OCI-LY7 (cell line): ENCODE measurements around the gene MYH8. TPM values are rescaled to one million over a fixed set of nuclear protein-coding genes. Genes with fewer than 3 reads are reported as not detected.

Experiments
- BruUV-seq: library from RNA; stranded (reverse); fragments of 400-500 nt; replicated peaks from 2 replicates; lab custom pipeline; 2021; lab: Mats Ljungman, UMichigan
- CTCF ChIA-PET: fragments of 300-600 bp; sonication (Branson Sonifier 250); formaldehyde crosslinking; loops from one replicate; lab custom pipeline; 2022; ENCODE audit warnings: antibody characterized with exemption; ENCODE audit not compliant: unreplicated experiment; lab: Charles Lee
- POLR2A ChIA-PET: fragments of 300-600 bp; sonication (Branson Sonifier 250); formaldehyde crosslinking; loops from one replicate; lab custom pipeline; 2022; ENCODE audit warnings: antibody characterized with exemption; lab: Charles Lee
- DNase-seq: peaks from one replicate; pipeline ENCODE4 v3.0.0-alpha.2; 2015; ENCODE audit warnings: low spot score
- H2AFZ ChIP-seq: fragments of 200-600 bp; sonication (generic), shearing (Covaris generic); 2 replicates; pipeline ENCODE4 v1.6.1; 2014; ENCODE audit warnings: mild to moderate bottlenecking, antibody characterized with exemption, low read length, moderate library complexity
- H3K27ac ChIP-seq: fragments of 200-600 bp; sonication (generic); 2 replicates; pipeline ENCODE4 v1.5.1; 2014; ENCODE audit warnings: mixed run types, low read depth, mild to moderate bottlenecking, moderate library complexity, low read length, inconsistent platforms; ENCODE audit not compliant: poor library complexity, severe bottlenecking
- H3K36me3 ChIP-seq: fragments of 200-600 bp; sonication (generic); 2 replicates; pipeline ENCODE4 v1.6.1; 2014; ENCODE audit warnings: mild to moderate bottlenecking, antibody characterized with exemption, low read length, moderate library complexity, mixed read lengths; ENCODE audit not compliant: insufficient read depth
- H3K4me1 ChIP-seq: fragments of 200-600 bp; sonication (generic); 2 replicates; pipeline ENCODE4 v1.5.1; 2014; ENCODE audit warnings: mild to moderate bottlenecking, low read length; ENCODE audit not compliant: insufficient read depth, poor library complexity, severe bottlenecking
- H3K4me2 ChIP-seq: fragments of 200-600 bp; sonication (generic); 2 replicates; pipeline ENCODE4 v1.6.1; 2014; ENCODE audit warnings: mild to moderate bottlenecking, low read length
- H3K4me3 ChIP-seq: fragments of 200-600 bp; sonication (generic); 2 replicates; pipeline ENCODE4 v1.5.1; 2014; ENCODE audit warnings: mild to moderate bottlenecking, low read depth, low read length; ENCODE audit not compliant: poor library complexity, severe bottlenecking
- H3K79me2 ChIP-seq: fragments of 200-600 bp; sonication (generic); 2 replicates; pipeline ENCODE4 v1.6.1; 2016; ENCODE audit warnings: low read depth, mild to moderate bottlenecking, low read length, moderate library complexity, mixed read lengths; ENCODE audit not compliant: insufficient read depth
- H3K9me2 ChIP-seq: fragments of 200-600 bp; sonication (generic); 2 replicates; pipeline ENCODE4 v1.6.1; 2016; ENCODE audit warnings: mild to moderate bottlenecking, low read length, mixed read lengths; ENCODE audit not compliant: insufficient read depth
- H3K9me3 ChIP-seq: fragments of 200-600 bp; sonication (generic); 2 replicates; pipeline ENCODE4 v1.6.1; 2014; ENCODE audit warnings: mild to moderate bottlenecking, mixed run types, low read length, mixed read lengths
- H4K20me1 ChIP-seq: fragments of 200-600 bp; sonication (generic); 2 replicates; pipeline ENCODE4 v1.6.1; 2014; ENCODE audit warnings: mild to moderate bottlenecking, antibody characterized with exemption, low read length, moderate library complexity, mixed read lengths; ENCODE audit not compliant: insufficient read depth
- CTCF ChIP-seq: fragments of 200-600 bp; sonication (generic); conservative IDR thresholded peaks from 2 replicates; pipeline ENCODE4 v1.5.1; 2014; ENCODE audit warnings: mild to moderate bottlenecking, antibody characterized with exemption, low read length, moderate library complexity, mixed read lengths
- EZH2phosphoT487 ChIP-seq: fragments of 200-600 bp; sonication (generic); IDR thresholded peaks from 2 replicates; pipeline ENCODE4 v1.6.1; 2018; ENCODE audit warnings: low read depth, borderline replicate concordance, mild to moderate bottlenecking, mixed run types, antibody characterized with exemption, low read length, moderate library complexity, mixed read lengths
- intact Hi-C: fragments of 100-400 bp; cut with micrococcal nuclease; formaldehyde crosslinking; loops from one replicate; pipeline ENCODE4 v1.10.0; 2022; ENCODE audit not compliant: unreplicated experiment
- total RNA-seq, 2 experiments: library from RNA; depleted of rRNA in 1 of 2; stranded (reverse); fragments of >200 nt in 1 of 2; shearing (Covaris generic) in 1 of 2; gene quantifications; 2 replicates each; pipeline ENCODE4 v1.2.3, GENCODE V29; 2014 to 2022

The MYH8 gene
- total RNA-seq, 2 experiments from 2014 or later, result not detected

DNA sequence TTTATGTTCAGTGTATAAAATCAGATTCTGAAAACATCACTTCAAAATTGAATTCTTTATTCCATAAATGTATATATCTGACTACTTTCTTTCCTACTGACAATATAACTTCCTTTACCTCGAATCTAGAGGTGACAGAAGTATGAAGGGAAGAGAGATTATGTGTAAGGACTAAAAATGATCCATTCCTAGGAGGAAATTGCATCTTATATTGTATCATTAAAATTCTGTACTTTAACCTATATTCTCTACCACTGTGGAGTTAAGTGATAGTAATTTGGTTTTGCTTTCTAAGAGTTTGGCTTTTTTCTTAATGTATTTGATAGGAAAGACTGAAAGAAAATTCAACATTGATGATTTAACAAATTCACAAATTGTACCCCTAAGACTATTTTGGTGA, 36.2 kb upstream of the MYH8 start:
- no peak overlapping the region for H3K4me3 ChIP-seq
- TF ChIP-seq EZH2phosphoT487 (no peak), CTCF (no peak)
- no peaks in the 10 kb centered on the region for H4K20me1 ChIP-seq
- H3K36me3 ChIP-seq, result no peaks in the 10 kb centered on the region
- intact Hi-C loops, result no loop called here
- H3K4me1 ChIP-seq, result no peaks in the 10 kb centered on the region
- ChIA-PET POLR2A (no interaction called here), CTCF (no interaction called here)
- no peak for DNase-seq
- BruUV-seq, result no TSS peak
- no peak overlapping the region for H2AFZ ChIP-seq
- no peak overlapping the region for H3K4me2 ChIP-seq
- H3K9me3 ChIP-seq, result no peaks in the 10 kb centered on the region
- H3K9me2 ChIP-seq, result no peaks in the 10 kb centered on the region
- H3K79me2 ChIP-seq, result no peaks in the 10 kb centered on the region
- H3K27ac ChIP-seq, result no peak overlapping the region

DNA sequence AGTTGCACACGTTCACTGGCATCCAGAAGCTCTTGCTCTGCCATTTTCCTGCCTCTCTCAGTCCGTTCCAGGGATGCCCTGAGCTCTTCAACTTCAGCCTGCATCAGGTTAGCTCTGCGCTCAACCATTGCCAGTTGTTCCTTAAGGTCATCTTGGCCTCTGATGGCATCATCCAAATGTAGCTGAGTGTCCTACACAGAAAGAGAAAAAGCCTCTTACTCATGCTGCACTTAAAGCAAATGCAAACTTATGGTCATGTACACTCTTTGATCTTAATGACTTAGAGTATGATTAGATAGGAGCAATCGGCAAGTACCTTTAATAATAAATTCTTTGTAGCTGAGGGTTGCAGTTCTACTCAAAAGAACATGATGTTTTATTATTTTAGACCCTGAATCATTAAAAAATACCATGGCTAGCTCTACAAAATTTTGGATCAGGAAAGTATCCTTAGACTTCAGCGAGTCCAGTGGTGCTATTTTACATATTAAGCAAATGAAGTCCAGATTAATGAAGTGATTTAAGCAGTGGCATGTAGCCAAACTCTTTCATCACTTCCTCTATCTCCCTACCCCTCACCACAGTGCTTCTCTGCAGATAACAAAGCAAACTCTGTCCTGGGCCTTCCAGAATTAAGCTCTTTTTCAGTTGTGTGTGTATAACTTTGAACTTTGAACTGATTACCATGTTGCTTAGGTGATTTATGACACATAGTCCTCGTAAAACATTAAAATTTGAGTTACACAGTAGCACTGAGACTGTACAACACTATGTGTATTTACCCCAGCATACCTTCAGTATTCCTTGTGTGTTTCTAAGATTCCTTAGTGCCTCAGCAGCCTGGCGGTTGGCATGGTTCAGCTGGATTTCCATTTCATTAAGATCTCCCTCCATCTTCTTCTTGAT, 25.5 kb upstream of the MYH8 start:
- POLR2A ChIA-PET, result interaction anchor here (0.6 to 1.3 kb wide), 3 partner anchors 15 to 1804 kb away, joined by 3 to 4 read pairs (median 3); no protein-coding TSS in a partner anchor
- H3K36me3 ChIP-seq, result no peaks in the 10 kb centered on the region
- no peaks in the 10 kb centered on the region for H3K79me2 ChIP-seq
- H2AFZ ChIP-seq, result no peak overlapping the region
- no peak overlapping the region for H3K4me2 ChIP-seq
- H3K9me2 ChIP-seq, result no peaks in the 10 kb centered on the region
- DNase-seq, result no peak
- H3K27ac ChIP-seq, result no peak overlapping the region
- H3K4me1 ChIP-seq, result no peaks in the 10 kb centered on the region
- BruUV-seq, result no TSS peak
- H4K20me1 ChIP-seq, result no peaks in the 10 kb centered on the region
- intact Hi-C loops, result no loop called here
- H3K4me3 ChIP-seq, result no peak overlapping the region
- CTCF ChIA-PET, result no interaction called here
- no peaks in the 10 kb centered on the region for H3K9me3 ChIP-seq
- TF ChIP-seq EZH2phosphoT487 (no peak), CTCF (no peak)

DNA sequence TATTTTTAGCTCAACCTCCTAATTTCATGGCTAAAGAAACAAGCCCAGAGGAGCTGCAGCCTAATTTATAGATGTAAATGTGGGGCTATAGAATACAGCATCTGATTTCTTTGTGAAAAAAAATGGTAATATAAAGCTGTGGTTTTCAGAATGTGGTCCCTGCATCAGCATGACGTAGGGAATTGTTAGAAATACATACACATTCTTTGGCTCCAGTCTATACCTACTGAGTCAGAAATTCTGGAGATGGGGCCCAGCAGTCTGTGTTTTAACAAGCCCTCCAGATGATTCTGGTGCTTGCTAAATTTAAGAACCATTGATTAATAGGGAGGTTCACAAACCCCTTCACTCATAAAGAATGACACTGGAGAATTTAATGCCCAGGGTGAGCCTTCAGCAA, 18.1 kb upstream of the MYH8 start:
- no peaks in the 10 kb centered on the region for H3K9me3 ChIP-seq
- no peaks in the 10 kb centered on the region for H3K4me1 ChIP-seq
- no peak overlapping the region for H2AFZ ChIP-seq
- ChIA-PET POLR2A (no interaction called here), CTCF (no interaction called here)
- TF ChIP-seq CTCF (no peak), EZH2phosphoT487 (no peak)
- no peak overlapping the region for H3K4me3 ChIP-seq
- H3K4me2 ChIP-seq, result no peak overlapping the region
- no peaks in the 10 kb centered on the region for H3K36me3 ChIP-seq
- no peaks in the 10 kb centered on the region for H4K20me1 ChIP-seq
- DNase-seq, result no peak
- intact Hi-C loops, result no loop called here
- H3K9me2 ChIP-seq, result no peaks in the 10 kb centered on the region
- BruUV-seq, result no TSS peak
- no peak overlapping the region for H3K27ac ChIP-seq
- H3K79me2 ChIP-seq, result no peaks in the 10 kb centered on the region
